Gastrocnemius medialis (tissue), 4 donors: Measurements from ENCODE around the gene DOCK11.

Source experiments
- POLR2A ChIP-seq, 2 donors: fragments of 450-650 bp; IDR thresholded peaks; one replicate each; pipeline ENCODE4 v1.6.1; 2017; ENCODE audit warnings: antibody characterized with exemption in 2 of 2, mild to moderate bottlenecking in 2 of 2, moderate library complexity in 2 of 2
- TF ChIP-seq, protein P1 (sequence below), 5 experiments: fragments of 450-650 bp in 3 of 5; fragments of 200-600 bp in 2 of 5; sonication (generic) in 2 of 5; IDR thresholded peaks in 4 of 5; conservative IDR thresholded peaks in 1 of 5; 1 replicate in 4 of 5; 2 replicates in 1 of 5; pipeline ENCODE4 v1.5.1; 2016 to 2019; ENCODE audit warnings: antibody characterized with exemption in 5 of 5, mild to moderate bottlenecking in 3 of 5, moderate library complexity in 3 of 5

DNA sequence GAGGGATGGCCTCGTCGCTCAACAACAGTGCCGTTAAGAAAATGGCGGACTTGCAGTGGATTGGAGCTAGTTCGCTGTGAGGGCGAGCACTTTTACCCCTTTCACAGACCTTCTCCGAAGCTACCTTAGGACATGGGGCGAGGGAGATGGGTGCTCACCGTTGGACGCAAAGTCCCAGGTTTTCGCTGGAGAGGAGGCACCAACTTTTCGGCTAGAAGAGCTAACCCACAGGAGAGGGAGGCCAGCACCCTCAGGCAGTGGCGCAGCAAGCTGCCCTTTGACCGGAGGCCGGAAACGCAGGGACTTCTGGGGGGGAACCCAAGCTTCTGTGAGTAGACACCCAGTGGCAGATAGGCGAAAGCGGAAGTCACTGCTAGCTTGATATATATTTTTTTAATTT, 138.7 kb downstream of the DOCK11 start:
- TF ChIP-seq, protein P1, sequence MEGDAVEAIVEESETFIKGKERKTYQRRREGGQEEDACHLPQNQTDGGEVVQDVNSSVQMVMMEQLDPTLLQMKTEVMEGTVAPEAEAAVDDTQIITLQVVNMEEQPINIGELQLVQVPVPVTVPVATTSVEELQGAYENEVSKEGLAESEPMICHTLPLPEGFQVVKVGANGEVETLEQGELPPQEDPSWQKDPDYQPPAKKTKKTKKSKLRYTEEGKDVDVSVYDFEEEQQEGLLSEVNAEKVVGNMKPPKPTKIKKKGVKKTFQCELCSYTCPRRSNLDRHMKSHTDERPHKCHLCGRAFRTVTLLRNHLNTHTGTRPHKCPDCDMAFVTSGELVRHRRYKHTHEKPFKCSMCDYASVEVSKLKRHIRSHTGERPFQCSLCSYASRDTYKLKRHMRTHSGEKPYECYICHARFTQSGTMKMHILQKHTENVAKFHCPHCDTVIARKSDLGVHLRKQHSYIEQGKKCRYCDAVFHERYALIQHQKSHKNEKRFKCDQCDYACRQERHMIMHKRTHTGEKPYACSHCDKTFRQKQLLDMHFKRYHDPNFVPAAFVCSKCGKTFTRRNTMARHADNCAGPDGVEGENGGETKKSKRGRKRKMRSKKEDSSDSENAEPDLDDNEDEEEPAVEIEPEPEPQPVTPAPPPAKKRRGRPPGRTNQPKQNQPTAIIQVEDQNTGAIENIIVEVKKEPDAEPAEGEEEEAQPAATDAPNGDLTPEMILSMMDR (IDR thresholded peaks at IDR 0.05 in 4 of 5, conservative IDR thresholded peaks at IDR 0.05 in 1 of 5): no peak
- no peak for TF ChIP-seq POLR2A (IDR thresholded peaks at IDR 0.05)
